ENCODE measurements around the gene NUP107. TPM values are rescaled to one million over a fixed set of nuclear protein-coding genes. Genes with fewer than 3 reads are reported as not detected.

The NUP107 gene
- total RNA-seq, 1 donor from 2014 or later, result 23.9 TPM

DNA sequence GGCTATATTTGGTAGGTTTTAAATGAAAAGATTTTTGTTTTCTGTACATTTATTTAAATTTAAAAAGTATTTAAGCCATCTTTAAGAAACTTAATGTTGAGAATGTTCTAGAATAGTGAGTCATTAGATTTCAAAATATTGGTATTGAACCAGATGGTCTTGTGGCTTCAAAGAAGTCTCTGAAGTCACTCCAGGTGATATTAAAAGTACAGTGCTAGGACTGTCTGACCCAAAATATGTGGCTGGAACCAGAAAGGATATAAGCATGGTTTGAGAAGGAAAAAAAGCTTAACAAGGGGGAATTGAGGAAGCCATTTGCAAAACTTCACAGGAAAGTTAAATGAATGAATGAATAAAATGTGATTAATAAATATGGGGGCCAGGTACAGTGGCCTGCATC is 92.5 kb downstream of the NUP107 start:
- H3K4me3 Mint-ChIP-seq (ENCODE audit: unreplicated experiment), result no peak overlapping the region
- no peaks in the 10 kb centered on the region for H3K9me3 Mint-ChIP-seq (ENCODE audit: low read depth)
- DNase-seq (ENCODE audit: low spot score), result no peak
- no peak overlapping the region for H3K27ac Mint-ChIP-seq (ENCODE audit: unreplicated experiment)
- H3K36me3 Mint-ChIP-seq (ENCODE audit: low read depth), result no peaks in the 10 kb centered on the region
- TF ChIP-seq, protein P1, sequence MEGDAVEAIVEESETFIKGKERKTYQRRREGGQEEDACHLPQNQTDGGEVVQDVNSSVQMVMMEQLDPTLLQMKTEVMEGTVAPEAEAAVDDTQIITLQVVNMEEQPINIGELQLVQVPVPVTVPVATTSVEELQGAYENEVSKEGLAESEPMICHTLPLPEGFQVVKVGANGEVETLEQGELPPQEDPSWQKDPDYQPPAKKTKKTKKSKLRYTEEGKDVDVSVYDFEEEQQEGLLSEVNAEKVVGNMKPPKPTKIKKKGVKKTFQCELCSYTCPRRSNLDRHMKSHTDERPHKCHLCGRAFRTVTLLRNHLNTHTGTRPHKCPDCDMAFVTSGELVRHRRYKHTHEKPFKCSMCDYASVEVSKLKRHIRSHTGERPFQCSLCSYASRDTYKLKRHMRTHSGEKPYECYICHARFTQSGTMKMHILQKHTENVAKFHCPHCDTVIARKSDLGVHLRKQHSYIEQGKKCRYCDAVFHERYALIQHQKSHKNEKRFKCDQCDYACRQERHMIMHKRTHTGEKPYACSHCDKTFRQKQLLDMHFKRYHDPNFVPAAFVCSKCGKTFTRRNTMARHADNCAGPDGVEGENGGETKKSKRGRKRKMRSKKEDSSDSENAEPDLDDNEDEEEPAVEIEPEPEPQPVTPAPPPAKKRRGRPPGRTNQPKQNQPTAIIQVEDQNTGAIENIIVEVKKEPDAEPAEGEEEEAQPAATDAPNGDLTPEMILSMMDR (IDR thresholded peaks at IDR 0.05), result no peak
- no peaks in the 10 kb centered on the region for H3K4me1 Mint-ChIP-seq (ENCODE audit: low read depth)
- no peaks in the 10 kb centered on the region for H3K27me3 Mint-ChIP-seq (ENCODE audit: low read depth)

DNA sequence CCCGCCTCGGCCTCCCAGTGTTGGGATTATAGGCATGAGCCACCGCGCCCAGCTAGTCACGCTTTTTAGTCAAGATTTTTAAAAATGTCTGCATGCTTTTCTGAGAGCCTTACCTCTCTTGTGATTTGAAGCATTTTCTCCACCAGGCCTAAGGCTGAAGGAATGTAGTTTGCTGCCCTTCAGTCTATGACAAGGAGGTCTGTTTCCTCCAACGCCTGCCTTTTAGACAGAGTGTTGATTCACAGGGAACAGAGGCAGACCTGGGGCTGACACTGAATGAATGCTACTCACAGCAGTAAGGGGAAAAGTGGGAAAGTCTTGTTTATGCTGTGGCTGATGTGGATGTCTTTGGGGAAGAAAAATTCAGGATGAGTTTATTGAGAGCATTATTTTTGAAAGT is 94.0 kb downstream of the NUP107 start:
- H3K9me3 Mint-ChIP-seq (ENCODE audit: low read depth), result no peaks in the 10 kb centered on the region
- H3K4me1 Mint-ChIP-seq (ENCODE audit: low read depth), result no peaks in the 10 kb centered on the region
- TF ChIP-seq, protein P1 (IDR thresholded peaks at IDR 0.05), result no peak
- H3K27me3 Mint-ChIP-seq (ENCODE audit: low read depth), result no peaks in the 10 kb centered on the region
- H3K36me3 Mint-ChIP-seq (ENCODE audit: low read depth), result no peaks in the 10 kb centered on the region
- H3K4me3 Mint-ChIP-seq (ENCODE audit: unreplicated experiment), result no peak overlapping the region
- no peak overlapping the region for H3K27ac Mint-ChIP-seq (ENCODE audit: unreplicated experiment)
- DNase-seq (ENCODE audit: low spot score), result no peak

DNA sequence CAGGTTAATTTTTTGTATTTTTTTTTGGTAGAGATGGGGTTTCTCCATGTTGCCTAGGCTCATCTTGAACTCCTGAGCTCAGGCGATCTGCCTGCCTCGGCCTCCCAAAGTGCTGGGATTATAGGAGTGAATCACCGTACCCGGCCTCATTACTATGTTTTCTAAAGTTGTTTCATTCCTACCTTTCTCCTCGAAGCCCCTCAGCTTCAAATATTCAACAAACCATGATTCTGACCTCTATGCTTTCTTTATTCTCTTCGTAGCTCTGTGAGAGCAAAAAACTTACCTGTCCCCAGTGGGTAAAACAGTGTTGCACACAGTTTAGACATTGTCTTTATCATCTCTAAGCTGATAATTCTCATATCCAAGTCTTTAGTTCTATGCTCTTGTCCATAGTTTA is 95.0 kb downstream of the NUP107 start:
- TF ChIP-seq, protein P1 (IDR thresholded peaks at IDR 0.05), result no peak

DNA sequence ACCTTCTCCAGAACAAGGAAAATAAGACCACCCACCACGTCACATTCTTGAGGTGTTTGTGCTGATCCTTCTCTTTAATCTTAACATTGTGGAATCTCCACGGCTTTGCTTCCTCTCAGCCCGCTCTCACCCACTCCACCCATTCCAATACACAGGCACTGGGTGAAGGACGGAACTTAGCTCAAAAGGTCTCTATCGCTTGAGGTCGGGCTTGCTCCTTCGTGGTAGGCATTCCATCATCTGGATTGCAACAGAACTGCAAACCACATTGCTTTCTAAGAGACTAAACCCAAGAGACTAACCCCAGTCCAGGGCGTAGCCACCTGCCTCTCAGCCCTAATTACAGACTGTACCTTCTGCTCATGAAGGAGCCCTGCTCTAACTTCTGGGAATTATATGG is 97.2 kb downstream of the NUP107 start:
- no peaks in the 10 kb centered on the region for H3K27me3 Mint-ChIP-seq (ENCODE audit: low read depth)
- peaks cover 6% of the 10 kb centered on the region for H3K4me1 Mint-ChIP-seq (ENCODE audit: low read depth)
- no peak overlapping the region for H3K27ac Mint-ChIP-seq (ENCODE audit: unreplicated experiment)
- DNase-seq (ENCODE audit: low spot score), result no peak
- TF ChIP-seq, protein P1 (IDR thresholded peaks at IDR 0.05), result no peak
- no peaks in the 10 kb centered on the region for H3K36me3 Mint-ChIP-seq (ENCODE audit: low read depth)
- no peaks in the 10 kb centered on the region for H3K9me3 Mint-ChIP-seq (ENCODE audit: low read depth)
- no peak overlapping the region for H3K4me3 Mint-ChIP-seq (ENCODE audit: unreplicated experiment)

More for the DNA sequence above, 95.0 kb downstream of the NUP107 start:
- H3K27ac Mint-ChIP-seq (ENCODE audit: unreplicated experiment), result no peak overlapping the region
- H3K27me3 Mint-ChIP-seq (ENCODE audit: low read depth), result no peaks in the 10 kb centered on the region
- H3K9me3 Mint-ChIP-seq (ENCODE audit: low read depth), result no peaks in the 10 kb centered on the region
- DNase-seq (ENCODE audit: low spot score), result no peak
- no peak overlapping the region for H3K4me3 Mint-ChIP-seq (ENCODE audit: unreplicated experiment)
- no peaks in the 10 kb centered on the region for H3K4me1 Mint-ChIP-seq (ENCODE audit: low read depth)
- H3K36me3 Mint-ChIP-seq (ENCODE audit: low read depth), result no peaks in the 10 kb centered on the region

DNA sequence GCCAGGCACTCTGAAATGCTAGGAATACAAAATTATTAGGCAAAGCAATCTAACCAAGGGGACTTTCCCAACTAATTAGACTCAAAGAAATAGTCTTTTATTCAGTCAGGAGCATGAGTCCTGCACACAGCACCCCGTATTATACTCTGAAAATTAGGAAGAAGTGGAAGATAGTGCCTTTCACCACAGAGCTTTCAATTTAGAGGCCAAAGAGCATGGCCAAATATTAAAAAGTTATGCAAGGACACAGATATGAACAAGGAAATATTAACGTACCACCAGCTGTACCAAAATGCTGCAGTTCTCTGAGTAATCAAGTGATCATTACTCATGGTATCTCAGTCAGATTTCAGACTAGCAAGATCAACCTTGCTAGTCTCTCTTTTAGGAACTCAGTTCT is 98.6 kb downstream of the NUP107 start:
- TF ChIP-seq, protein P1 (IDR thresholded peaks at IDR 0.05), result no peak
- H3K4me1 Mint-ChIP-seq (ENCODE audit: low read depth), result peaks cover 6% of the 10 kb centered on the region
- no peak overlapping the region for H3K4me3 Mint-ChIP-seq (ENCODE audit: unreplicated experiment)
- no peak for DNase-seq (ENCODE audit: low spot score)
- H3K36me3 Mint-ChIP-seq (ENCODE audit: low read depth), result no peaks in the 10 kb centered on the region
- H3K27me3 Mint-ChIP-seq (ENCODE audit: low read depth), result no peaks in the 10 kb centered on the region
- no peak overlapping the region for H3K27ac Mint-ChIP-seq (ENCODE audit: unreplicated experiment)
- no peaks in the 10 kb centered on the region for H3K9me3 Mint-ChIP-seq (ENCODE audit: low read depth)
